D721Med (cell line): ENCODE measurements around the gene SPEF1.

Experiments
- DNase-seq: peaks from one replicate; pipeline ENCODE4 v3.0.0; 2011; ENCODE audit warnings: low spot score; ENCODE audit not compliant: insufficient read length
- FAIRE-seq: peaks from 2 replicates; lab custom pipeline; 2011; peaks lifted over from hg19 to GRCh38; lab: Jason Lieb, UNC
- TF ChIP-seq, protein P1 (sequence below): IDR thresholded peaks from 2 replicates; pipeline ENCODE4 v1.5.1; 2012; ENCODE audit warnings: mild to moderate bottlenecking, control low read depth; ENCODE audit not compliant: insufficient read depth; ENCODE audit errors: missing control alignments

The SPEF1 gene

DNA sequence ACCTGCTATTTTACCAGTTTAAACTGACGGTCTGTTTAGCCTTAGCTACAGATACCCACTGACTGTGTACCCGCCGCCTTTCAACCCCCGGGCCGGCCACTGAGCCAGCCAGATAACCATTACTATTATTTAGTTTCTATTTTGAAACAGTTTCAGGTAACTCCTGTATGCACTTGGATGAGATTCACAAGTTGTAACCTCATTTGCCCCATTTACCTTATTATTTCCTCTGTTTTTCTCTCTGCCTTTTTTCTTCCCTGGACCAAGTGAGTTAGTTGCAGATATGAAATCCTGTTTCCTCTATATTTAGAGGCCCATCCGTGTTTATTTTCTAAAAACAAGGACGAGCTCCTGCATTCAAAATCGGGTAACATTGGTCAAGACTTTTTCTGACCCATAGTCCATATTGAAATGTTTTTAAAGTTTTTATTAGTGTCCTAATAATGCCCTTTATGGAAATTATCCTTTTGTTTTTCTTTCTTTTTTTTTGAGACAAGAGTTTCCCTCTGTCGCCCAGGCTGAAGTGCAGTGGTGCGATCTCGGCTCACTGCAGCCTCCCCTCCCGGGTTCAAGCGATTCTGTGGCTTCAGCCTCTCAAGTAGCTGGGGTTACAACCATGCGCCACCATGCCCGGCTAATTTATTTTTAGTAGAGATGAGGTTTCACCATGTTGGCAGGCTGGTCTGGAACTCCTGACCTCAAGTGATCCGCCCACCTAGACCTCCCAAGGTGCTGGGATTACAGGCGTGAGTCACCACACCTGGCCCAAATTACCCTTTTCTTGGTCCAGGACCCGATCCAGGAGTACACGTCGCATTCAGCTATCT, 39.9 kb upstream of the SPEF1 start:
- FAIRE-seq = no peak
- TF ChIP-seq, protein P1, sequence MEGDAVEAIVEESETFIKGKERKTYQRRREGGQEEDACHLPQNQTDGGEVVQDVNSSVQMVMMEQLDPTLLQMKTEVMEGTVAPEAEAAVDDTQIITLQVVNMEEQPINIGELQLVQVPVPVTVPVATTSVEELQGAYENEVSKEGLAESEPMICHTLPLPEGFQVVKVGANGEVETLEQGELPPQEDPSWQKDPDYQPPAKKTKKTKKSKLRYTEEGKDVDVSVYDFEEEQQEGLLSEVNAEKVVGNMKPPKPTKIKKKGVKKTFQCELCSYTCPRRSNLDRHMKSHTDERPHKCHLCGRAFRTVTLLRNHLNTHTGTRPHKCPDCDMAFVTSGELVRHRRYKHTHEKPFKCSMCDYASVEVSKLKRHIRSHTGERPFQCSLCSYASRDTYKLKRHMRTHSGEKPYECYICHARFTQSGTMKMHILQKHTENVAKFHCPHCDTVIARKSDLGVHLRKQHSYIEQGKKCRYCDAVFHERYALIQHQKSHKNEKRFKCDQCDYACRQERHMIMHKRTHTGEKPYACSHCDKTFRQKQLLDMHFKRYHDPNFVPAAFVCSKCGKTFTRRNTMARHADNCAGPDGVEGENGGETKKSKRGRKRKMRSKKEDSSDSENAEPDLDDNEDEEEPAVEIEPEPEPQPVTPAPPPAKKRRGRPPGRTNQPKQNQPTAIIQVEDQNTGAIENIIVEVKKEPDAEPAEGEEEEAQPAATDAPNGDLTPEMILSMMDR = no peak
- no peak for DNase-seq

DNA sequence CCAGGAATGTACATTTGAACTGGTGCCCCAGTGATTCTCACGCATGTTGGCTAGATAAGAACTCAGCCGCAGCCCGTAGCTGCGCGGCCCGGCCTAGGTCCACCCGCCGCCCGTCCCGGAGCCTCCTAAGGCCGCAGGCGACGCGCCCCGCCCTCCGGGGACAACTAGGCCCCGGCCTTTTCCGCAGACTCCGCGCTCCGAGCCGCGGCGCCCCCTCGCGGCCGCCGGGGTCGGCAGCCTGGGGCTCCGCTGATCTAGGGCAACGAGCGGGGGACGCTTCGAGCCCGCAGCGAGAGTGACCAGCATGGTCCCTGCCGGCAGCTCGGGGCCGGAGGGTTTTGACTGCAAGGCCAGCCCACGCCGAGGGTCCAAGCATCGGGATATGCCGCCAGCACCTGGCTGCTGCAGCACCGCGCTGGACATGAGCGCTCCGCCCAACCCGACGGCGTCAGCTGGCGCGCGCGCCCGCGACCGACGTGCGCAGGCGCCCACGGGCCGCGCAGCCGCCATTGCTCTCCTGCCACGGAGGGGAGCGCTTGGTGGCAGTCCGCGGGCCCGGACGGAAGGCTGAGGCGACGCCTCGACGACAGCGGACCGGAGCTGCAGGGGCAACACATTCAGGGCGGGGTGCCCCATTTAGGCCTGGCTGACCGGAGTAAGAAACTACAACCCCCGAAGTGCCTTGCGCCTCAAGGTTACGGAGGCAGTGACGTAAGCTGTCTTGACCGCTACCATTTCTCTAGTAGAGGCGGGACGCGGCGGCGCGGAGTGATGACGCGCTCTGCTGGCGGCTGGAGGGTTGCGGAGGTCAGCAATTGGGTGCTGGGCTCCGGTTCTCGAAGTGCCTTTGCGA, 39.0 kb upstream of the SPEF1 start, which contains the start of gene AP5S1:
AP5S1 (plus strand) TSS at position 500 of the 853 bp plus-strand sequence. CDS start 1,571 bp downstream, outside the sequence.
- DNase-seq (peak; percentile 46), FAIRE-seq (no peak)
- TF ChIP-seq, protein P1 = peak; percentile 70

DNA sequence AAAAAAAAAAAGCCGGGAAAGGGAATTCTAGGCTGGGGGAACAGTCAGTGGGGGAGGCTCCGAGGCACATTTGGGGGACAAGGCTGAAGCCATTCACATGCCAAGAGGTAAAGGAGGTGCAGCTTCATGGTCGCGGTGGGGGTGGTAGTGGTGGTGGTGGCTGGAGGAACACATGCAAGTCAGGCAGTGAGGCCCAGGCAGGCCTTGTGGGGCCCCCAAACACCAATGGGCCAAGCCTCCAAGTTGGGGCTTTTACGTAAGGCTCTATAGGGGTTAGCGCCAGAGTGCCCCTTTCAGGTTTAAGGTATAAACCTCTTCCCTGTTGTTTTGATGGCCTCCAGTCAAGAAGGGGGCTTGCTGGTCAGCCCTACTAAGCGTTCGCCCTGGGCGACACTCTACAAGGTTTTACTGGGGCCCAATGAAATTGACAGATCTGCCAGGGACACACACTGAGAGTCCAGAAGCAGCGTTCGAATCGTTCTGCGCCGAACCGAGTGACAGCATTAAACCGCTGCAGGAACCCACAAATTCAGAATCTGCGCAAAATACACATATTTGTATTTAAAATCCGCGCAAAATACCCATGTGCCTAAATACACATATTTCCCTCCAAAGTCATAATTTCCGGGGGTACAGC, 38.3 kb upstream of the SPEF1 start:
- TF ChIP-seq, protein P1 = no peak
- FAIRE-seq (no peak), DNase-seq (no peak)

DNA sequence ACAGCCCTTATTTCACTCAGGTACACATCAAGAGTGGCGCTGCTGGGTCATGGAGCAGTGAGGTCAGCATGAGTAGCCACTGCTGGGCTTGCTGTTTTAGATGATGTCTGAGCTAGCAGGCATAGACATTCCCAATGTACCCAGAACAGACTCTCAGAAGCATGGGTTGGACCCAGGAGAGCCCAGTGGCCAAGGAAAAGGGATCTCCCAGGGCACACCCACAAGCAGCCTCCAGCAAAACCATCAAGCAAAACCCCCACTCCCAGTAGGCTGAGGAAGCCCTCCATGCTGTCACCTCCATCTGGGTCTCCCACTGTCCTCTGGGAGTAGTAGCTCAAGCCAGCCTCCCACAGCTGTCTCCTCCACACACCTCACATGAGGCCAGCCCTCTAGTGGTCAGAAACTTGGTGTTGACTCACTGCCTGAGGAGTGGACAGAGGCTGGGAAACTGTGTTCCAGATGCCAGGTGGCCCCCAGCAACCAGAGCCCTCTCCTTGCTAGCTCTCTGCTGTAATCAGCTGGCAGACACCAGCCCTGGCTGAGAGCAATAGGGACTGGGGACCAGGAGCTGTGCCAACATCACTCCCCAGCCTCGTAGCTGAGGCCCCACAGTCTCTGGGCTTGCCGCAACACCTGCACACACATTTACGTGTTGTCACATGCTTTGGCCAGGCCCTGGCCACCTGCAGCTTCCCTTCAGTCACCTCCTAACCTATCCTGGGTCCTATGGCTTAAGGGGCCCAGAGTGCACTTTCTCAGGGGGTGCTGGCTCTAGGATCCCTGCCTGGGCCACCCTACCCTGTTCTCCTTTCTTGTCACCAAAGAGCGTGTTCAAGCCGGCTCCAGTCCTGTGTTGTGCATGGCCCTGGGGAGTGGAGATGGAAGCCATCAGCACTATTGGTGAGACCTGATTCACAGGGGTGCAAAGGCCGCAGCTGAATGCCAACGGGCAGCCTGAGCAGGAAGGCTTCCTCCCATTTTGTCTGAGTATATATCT, 37.2 kb upstream of the SPEF1 start:
- DNase-seq (no peak), FAIRE-seq (no peak)
- TF ChIP-seq, protein P1 = peak; percentile 49

DNA sequence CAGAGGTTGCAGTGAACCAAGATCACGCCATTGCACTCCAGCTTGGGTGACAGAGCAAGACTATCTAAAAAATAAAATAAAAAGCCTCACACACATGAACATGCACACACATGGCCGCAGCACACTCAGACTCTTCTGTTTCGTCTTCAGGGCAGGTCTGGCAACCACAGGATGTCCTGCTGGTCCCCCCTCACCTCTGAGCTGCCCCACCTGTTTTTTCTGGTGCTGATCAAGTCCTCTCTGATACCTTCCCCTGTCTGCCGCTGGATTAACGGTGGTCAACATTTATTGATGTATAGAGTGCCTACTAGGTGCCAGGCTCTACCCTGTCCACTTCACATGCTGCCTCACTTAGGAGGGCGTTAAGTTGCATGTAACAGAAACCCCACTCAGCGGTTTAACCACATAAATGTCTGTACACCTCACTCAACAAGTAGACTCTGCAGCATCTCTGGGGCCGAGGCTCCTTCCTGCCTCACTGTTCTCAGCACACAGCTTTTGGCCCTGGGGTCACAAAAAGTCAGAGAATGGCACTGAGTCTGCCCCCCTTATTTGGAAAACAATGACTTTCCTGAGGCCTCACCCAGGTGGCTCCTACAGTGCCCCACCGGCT, 34.6 kb upstream of the SPEF1 start:
- TF ChIP-seq, protein P1 = no peak
- no peak for DNase-seq
- no peak for FAIRE-seq

DNA sequence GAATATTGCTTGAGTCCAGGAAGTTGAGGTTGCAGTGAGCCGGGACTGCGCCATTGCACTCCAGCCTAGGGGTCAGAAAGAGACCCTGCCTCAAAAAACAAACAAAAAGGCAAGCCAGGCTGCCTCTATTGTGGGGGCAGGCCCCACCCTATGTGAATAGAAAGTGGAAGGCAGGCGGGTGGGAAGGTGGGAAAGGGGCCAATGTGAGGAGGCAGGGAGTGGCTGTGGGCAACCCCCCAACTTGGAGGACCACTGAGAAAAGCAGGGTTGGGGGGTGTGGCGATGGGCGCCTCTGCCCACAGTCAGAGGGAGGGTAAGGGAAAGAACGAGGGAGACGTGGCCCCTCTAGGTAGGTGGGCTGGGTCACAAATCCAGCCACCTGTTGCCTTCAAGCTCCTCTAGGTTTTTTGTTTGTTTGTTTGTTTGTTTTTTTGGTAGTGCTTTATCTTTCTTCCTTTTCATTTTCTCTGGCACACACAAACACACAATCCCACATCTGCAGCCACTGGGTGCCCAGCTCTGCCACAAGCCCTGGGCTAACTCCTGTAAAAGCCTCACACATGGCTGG, 33.8 kb upstream of the SPEF1 start:
- FAIRE-seq (no peak), DNase-seq (no peak)
- TF ChIP-seq, protein P1 = no peak
